Dendritic cell treated with granulocyte-macrophage colony-stimulating factor and Interleukin-4, amounts not matched to agents 40 ng/mL and 50 ng/mL, for 4 days (primary cell): ENCODE results near the gene TMEM51.
A peak's percentile ranks its signal among the peaks of the same experiment; 100 is the strongest.
"Not testable (repeated sequence)": the region's sequence is repeated elsewhere in the genome, so short reads cannot be mapped to it uniquely, and the experiment has no call there.

Experiments
- H3K27ac Mint-ChIP-seq: one replicate; pipeline ENCODE4 v1.8.0; 2022; ENCODE audit warnings: mild to moderate bottlenecking, mixed read lengths
- H3K27me3 Mint-ChIP-seq: one replicate; pipeline ENCODE4 v1.8.0; 2022; ENCODE audit warnings: mild to moderate bottlenecking, mixed read lengths
- H3K36me3 Mint-ChIP-seq: one replicate; pipeline ENCODE4 v1.8.0; 2022; ENCODE audit warnings: low read depth, mixed read lengths
- H3K4me1 Mint-ChIP-seq: one replicate; pipeline ENCODE4 v1.8.0; 2022; ENCODE audit warnings: low read depth, mixed read lengths
- H3K4me3 Mint-ChIP-seq: one replicate; pipeline ENCODE4 v1.8.0; 2022; ENCODE audit warnings: mild to moderate bottlenecking, moderate library complexity, mixed read lengths
- H3K9me3 Mint-ChIP-seq: one replicate; pipeline ENCODE4 v1.8.0; 2022; ENCODE audit warnings: mixed read lengths
- intact Hi-C: fragments of 100-400 bp; cut with micrococcal nuclease; formaldehyde crosslinking; loops from one replicate; pipeline ENCODE4 v1.15.0; 2022

TMEM51 gene

DNA sequence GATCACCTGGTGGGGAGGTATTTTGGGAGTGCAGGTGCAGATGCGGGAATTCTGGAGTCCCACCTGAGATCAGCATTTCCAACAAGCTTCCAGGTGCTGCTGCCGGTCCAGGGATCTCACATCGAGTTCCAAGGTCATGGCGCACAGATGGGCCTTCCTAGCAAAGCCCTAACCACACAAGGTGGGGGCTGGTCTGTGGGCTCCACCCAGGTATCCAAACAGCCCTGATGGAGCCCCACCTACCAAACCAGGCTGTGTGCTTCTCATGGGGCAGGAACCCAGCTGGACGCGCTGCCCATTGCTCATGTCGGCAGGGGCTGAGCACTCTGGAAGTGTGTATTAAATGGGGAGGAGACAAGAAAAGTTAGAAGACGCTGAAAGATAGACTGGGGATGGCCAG lies 35.0 kb upstream of the TMEM51 start:
- H3K27me3 Mint-ChIP-seq = peaks cover 27% of the 10 kb centered on the region
- no peaks in the 10 kb centered on the region for H3K4me1 Mint-ChIP-seq
- intact Hi-C loops = no loop called here
- no peak overlapping the region for H3K4me3 Mint-ChIP-seq
- no peaks in the 10 kb centered on the region for H3K9me3 Mint-ChIP-seq
- H3K27ac Mint-ChIP-seq = no peak overlapping the region
- no peaks in the 10 kb centered on the region for H3K36me3 Mint-ChIP-seq

DNA sequence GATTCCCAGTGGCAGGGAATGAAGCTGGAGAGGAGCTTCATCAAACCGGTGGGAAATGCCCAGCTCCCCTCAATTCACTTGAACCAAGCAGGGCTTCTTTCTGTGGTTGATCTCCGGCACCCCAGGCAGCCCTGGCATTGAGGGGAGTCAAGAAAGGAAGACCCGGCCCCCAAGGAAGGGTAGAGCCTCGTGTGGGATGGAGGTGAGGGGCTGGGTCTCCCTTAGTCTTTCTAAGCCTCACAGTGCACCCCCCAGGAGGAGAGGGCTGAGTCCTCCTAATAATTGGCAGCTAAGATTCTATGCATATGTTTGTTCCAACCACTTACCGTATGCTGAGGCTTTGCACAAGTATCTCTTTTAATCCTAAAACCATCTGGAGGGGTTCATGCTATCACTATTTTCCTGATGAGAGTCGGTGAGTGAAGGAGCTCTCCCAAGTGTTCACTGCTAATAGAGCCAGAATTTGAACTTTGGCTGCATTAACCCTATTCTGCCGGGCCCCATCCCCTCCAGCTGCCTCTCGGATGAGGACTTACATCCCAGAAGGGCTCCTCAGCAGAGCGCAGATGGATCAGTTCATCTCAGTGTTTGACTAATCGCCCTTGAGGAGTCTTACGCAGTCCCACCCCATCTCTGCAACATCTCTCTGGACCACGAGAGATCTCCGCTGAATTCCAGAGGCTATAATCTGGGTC lies 33.1 kb upstream of the TMEM51 start:
- no peaks in the 10 kb centered on the region for H3K4me1 Mint-ChIP-seq
- no peak overlapping the region for H3K4me3 Mint-ChIP-seq
- no peak overlapping the region for H3K27ac Mint-ChIP-seq
- H3K36me3 Mint-ChIP-seq = no peaks in the 10 kb centered on the region
- H3K27me3 Mint-ChIP-seq = peaks cover 29% of the 10 kb centered on the region
- intact Hi-C loops = no loop called here
- no peaks in the 10 kb centered on the region for H3K9me3 Mint-ChIP-seq

DNA sequence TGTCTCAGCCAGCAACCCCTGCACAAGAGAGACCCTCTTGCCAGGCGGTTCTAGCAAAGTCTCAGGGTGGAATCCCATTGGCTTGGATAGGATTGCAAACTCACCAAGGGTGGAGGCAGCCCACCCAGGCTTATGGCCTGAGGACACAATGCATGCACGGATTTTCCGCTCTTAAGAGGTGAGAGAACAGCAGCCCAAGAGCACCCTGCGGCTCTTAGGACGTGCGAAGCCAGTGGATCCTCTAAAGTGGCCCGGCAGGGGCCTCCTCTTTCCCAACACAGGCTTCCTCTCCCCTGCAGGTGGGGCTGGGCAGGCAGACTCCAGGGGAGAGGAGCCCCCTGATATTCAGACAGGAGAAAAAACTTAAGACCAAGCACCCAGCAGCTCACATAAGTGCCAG lies 31.2 kb upstream of the TMEM51 start:
- no peaks in the 10 kb centered on the region for H3K36me3 Mint-ChIP-seq
- H3K4me3 Mint-ChIP-seq = no peak overlapping the region
- peaks cover 26% of the 10 kb centered on the region for H3K27me3 Mint-ChIP-seq
- no peaks in the 10 kb centered on the region for H3K9me3 Mint-ChIP-seq
- intact Hi-C loops = no loop called here
- no peaks in the 10 kb centered on the region for H3K4me1 Mint-ChIP-seq
- no peak overlapping the region for H3K27ac Mint-ChIP-seq

DNA sequence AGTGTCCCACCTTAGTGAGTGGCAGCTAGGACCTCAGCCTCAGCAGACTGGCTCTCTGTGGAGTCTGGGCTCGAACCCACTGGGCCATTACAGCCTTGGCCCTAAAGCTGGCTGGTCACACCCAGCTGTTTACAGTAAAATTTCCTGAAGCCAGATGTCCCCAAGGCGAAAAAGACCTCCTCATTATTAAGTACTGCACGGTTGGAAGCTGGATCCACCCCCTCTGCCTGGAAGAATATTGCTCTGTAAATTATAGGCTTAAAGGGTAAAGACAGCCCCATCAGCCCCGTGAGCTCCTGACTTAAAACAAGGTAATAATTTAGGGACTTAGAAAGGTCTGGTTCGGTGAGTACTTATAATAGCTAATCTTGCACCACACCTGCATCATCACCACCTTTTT lies 30.3 kb upstream of the TMEM51 start:
- intact Hi-C loops = no loop called here
- Mint-ChIP-seq H3K9me3 (no peaks in the 10 kb centered on the region), H3K36me3 (no peaks in the 10 kb centered on the region), H3K27me3 (peaks cover 26% of the 10 kb centered on the region), H3K4me3 (no peak overlapping the region), H3K27ac (no peak overlapping the region), H3K4me1 (no peaks in the 10 kb centered on the region)

DNA sequence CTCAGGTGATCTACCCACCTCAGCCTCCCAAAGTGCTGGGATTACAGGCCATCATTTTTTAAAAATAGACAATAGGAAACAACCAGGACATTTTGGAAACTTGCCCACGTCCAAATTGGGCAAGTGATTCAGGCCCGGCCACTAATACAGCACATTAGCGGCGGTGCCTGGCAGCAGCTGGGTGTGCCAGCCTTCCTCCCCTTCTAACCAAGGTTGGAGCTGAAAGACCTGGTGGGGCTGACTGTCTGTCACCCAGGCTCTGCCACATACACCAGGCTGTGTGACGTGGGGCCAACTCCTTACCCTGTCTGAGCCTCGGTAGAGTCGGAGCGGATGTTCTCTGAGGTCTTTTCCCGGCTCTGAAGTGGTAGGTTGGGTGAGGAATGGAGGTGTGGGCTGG lies 29.6 kb upstream of the TMEM51 start:
- intact Hi-C loops = no loop called here
- Mint-ChIP-seq H3K4me3 (no peak overlapping the region), H3K4me1 (peaks cover 4% of the 10 kb centered on the region), H3K36me3 (no peaks in the 10 kb centered on the region), H3K27ac (no peak overlapping the region), H3K9me3 (no peaks in the 10 kb centered on the region), H3K27me3 (peaks cover 22% of the 10 kb centered on the region)

DNA sequence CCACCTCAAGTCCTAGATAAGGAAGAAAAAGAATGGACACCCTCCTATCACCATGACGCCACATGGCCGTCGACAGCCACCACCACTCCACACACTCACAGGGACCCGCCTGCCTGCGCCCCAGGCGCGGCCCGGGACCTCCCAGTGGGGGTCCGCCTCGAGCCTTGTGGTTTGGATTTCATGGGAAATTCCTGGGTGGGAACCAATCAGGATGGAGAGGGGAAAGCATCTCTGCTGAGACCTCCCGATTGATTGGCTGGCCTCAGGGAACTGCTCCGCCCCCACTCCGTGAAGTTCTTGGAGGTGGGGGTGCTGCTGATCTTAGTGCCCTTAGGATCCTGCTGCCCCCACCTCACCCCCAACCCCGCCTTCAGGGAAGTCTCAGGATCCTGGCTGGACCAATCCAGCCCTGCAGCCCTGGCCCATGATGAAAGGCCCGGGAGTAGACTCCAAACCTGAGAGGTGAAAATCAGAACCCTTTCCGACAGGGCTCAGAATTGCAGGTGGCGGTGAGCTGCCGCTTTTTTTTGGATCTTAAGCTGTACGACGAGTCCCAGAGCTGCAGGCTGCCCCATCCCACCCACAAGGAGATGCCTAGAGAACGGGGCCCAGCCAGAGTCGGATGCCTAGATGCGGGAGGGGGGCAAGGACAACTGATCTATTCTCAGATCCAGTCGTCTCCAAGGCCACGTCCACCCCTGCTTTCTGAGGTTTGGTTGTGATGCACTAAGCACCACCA lies 29.0 kb upstream of the TMEM51 start:
- Mint-ChIP-seq H3K4me3 (no peak overlapping the region), H3K27me3 (peaks cover 20% of the 10 kb centered on the region), H3K9me3 (peaks cover 1% of the 10 kb centered on the region), H3K27ac (no peak overlapping the region), H3K4me1 (peaks cover 10% of the 10 kb centered on the region), H3K36me3 (no peaks in the 10 kb centered on the region)
- intact Hi-C loops = no loop called here

DNA sequence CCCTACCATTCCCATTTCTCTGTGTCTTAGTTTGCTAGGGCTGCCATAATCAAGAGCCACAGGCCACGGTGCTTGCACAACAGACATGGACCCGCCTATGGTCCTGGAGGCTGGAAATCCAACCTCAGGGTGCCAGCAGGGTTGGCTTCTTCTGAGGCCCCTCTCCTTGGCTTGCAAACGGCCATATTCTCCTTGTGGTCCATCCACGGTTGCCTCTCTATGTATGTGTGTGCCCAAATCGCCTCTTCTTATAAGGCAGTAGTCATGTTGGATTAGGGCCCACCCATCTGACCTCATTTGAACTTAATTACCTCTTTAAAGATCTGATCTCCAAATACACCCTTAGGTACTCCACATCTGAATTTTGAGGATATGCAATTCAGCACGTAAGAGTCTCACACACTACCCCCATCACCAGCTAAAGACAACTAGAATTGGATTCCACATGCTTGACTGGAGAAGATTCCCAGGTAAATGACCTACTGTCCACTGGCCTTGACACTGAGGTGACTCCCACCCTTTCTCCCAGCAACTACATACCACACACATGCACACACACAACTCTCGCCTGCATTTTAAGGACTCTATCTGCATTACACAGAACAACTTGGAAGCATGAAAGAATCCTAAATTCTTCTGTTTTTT lies 28.3 kb upstream of the TMEM51 start:
- Mint-ChIP-seq H3K36me3 (no peaks in the 10 kb centered on the region), H3K4me3 (no peak overlapping the region), H3K27ac (no peak overlapping the region), H3K4me1 (peaks cover 10% of the 10 kb centered on the region), H3K27me3 (peaks cover 15% of the 10 kb centered on the region), H3K9me3 (peaks cover 8% of the 10 kb centered on the region)
- intact Hi-C loops = no loop called here

DNA sequence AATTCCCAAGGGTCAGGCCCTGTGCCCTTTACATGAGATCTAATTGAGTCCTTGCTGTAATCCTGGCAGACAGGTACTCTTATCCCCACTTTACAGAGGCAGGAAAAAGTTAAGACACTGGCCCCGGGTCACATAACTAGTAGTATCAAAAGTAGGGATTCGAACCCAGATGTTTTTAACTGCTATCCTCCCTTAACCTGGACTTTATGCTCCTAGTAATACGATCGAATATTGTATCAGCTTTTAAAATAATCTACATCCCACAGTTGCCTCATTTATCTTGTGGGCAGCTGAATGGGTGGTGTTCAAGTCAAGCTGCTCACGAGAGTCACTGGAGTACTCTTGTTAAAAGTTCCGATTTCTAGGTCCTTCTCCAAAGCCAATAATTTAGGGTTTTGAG lies 25.5 kb upstream of the TMEM51 start:
- Mint-ChIP-seq H3K27ac (no peak overlapping the region), H3K9me3 (peaks cover 10% of the 10 kb centered on the region), H3K4me3 (no peak overlapping the region), H3K4me1 (peaks cover 15% of the 10 kb centered on the region), H3K27me3 (peaks cover 9% of the 10 kb centered on the region), H3K36me3 (no peaks in the 10 kb centered on the region)
- intact Hi-C loops = loop anchor here (1.0 to 2.0 kb wide), 3 partner anchors 23 to 176 kb away; no protein-coding TSS in a partner anchor

DNA sequence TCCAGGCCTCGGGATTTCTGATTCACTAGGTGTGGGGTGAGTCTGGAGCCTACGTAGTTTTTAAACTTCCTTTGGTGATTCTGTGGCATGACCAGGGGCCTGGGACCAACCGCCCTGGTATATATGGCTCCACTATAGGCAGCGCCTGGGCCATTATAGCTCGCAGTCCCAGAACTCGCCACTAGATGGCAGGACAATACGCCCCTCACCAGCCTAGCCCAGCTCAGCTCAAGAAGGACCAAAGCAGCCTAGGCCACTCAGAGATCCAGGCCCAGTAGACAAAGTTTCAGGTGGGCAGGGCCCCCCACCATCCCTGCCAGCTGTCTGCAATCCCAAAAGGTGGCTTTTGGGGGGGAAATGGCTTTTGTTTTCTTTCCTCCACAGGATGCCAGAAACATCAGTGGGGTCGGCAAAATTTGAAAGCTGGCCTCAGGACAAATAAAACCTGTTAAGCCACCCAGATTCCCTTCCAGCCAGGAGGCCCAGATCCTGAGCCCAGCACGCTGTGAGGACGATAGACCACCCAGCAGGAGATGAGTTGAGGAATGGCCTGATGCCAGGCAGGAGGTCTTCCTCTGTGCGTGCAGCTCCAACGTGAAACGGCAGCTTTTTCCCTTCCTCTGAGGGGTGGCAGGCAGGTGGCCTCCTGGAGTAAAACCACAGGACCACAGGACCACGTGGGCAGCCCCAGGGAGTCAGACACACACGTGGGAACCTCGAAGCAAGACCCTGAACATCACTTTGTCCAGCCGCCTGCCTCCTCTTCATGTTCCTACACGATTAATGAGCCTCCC lies 24.8 kb upstream of the TMEM51 start:
- intact Hi-C loops = loop anchor here (1.0 to 2.0 kb wide), 3 partner anchors 22 to 176 kb away; no protein-coding TSS in a partner anchor
- peaks cover 17% of the 10 kb centered on the region for H3K9me3 Mint-ChIP-seq
- peaks cover 15% of the 10 kb centered on the region for H3K4me1 Mint-ChIP-seq
- H3K27me3 Mint-ChIP-seq = peaks cover 10% of the 10 kb centered on the region
- H3K27ac Mint-ChIP-seq = peak overlapping the region; percentile 26
- no peak overlapping the region for H3K4me3 Mint-ChIP-seq
- no peaks in the 10 kb centered on the region for H3K36me3 Mint-ChIP-seq

DNA sequence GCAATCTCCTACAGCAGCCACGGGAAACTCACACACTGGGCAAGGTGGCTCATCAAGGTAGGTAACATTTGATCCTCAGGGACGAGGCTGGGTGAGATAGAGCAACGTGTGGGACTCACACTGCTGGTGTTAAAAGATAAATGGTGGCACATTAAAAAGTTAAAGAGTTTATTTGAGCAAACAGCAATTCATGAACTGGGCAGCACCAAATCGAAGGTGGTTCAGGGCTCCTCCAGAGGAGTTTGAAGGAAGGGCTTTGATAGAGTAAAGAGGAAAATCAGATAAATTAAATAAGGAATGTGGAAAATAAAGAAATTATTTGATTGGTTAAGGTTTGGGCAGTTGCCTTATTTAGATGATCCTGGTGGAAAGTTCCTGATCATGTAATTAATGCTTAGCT lies 23.6 kb upstream of the TMEM51 start:
- Mint-ChIP-seq H3K27me3 (peaks cover 23% of the 10 kb centered on the region), H3K9me3 (peaks cover 19% of the 10 kb centered on the region), H3K27ac (peak overlapping the region; percentile 26), H3K4me1 (peaks cover 15% of the 10 kb centered on the region), H3K36me3 (no peaks in the 10 kb centered on the region), H3K4me3 (no peak overlapping the region)
- intact Hi-C loops = loop anchor here (2.0 kb wide), 1 partner anchor 21 kb away; no protein-coding TSS in a partner anchor

DNA sequence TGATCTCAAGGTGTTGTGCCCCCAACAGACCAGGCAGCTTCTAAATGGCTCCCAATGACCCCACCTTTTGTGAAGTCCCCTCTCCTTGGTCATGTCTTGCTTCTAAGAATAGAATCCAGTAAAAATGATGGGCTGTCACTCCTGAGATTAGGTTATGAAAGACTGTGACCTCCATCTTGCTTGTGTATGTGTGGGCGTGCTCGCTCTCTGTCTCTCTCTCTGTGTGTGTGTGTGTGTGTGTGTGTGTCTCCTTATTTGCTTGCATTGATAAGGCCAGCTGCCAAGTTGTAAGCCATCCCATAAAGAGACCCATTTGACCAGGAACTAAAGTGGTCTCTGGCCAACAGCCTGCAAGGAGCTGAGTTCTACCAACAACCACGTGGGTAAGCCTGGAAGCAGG lies 22.9 kb upstream of the TMEM51 start:
- H3K9me3 Mint-ChIP-seq = peaks cover 19% of the 10 kb centered on the region
- peaks cover 21% of the 10 kb centered on the region for H3K4me1 Mint-ChIP-seq
- intact Hi-C loops = no loop called here
- H3K36me3 Mint-ChIP-seq = no peaks in the 10 kb centered on the region
- no peak overlapping the region for H3K4me3 Mint-ChIP-seq
- no peak overlapping the region for H3K27ac Mint-ChIP-seq
- peaks cover 24% of the 10 kb centered on the region for H3K27me3 Mint-ChIP-seq

DNA sequence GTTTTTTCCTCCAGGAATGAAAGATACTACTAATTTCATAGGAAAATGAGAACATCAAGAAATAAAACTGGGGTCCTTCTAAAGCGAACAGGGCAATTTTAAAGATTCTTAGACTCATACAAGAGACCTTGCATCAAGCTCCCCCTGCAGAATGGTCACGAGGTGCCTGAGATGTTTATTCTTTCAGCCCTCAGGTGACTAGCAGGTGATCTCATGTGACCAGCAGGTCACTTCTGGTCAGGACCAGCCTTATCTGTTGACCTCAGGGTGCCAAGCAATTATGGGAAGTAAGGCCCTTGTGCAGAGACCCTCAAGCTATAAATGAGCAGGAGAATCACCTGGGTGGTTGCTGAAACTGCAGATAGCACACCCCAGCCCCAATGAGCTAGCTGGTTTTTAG lies 20.6 kb upstream of the TMEM51 start:
- H3K9me3 Mint-ChIP-seq = peaks cover 19% of the 10 kb centered on the region
- H3K4me3 Mint-ChIP-seq = no peak overlapping the region
- H3K36me3 Mint-ChIP-seq = no peaks in the 10 kb centered on the region
- peaks cover 26% of the 10 kb centered on the region for H3K27me3 Mint-ChIP-seq
- intact Hi-C loops = no loop called here
- peaks cover 43% of the 10 kb centered on the region for H3K4me1 Mint-ChIP-seq
- H3K27ac Mint-ChIP-seq = peak overlapping the region; percentile 39

DNA sequence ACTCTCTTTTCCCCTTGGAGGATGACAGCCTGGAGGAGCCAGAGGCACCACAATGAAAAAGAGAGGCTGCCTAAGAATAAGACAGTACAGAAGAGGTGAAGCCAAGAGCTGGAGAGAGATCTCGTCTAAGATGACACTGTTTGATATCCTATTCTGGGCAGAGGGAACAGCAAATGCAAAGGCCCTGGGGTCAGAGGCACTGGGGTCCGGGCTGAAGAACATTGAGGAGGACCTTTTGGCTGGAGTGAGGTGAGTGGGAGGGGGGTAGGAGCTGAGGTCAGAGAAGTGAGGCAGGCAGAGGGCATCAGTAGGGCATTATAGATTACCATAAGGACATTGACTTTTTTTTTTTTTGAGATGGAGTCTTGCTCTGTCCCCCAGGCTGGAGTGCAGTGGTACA lies 19.3 kb upstream of the TMEM51 start:
- intact Hi-C loops = no loop called here
- Mint-ChIP-seq H3K9me3 (peaks cover 19% of the 10 kb centered on the region), H3K4me1 (peaks cover 43% of the 10 kb centered on the region), H3K27ac (no peak overlapping the region), H3K27me3 (peaks cover 26% of the 10 kb centered on the region), H3K4me3 (no peak overlapping the region), H3K36me3 (no peaks in the 10 kb centered on the region)

DNA sequence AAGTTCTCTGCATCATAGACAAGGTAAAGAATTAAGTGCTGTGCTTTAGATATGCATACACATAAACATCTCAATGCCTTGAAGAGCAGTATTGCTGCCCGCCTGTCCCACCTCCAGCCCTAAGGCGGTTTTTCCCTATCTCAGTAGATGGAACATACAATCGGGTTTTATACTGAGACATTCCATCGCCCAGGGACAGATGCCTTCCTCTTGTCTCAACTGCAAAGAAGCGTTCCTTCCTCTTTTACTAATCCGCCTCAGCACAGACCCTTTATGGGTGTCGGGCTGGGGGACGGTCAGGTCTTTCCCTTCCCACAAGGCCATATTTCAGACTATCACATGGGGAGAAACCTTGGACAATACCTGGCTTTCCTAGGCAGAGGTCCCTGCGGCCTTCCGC lies 17.9 kb upstream of the TMEM51 start:
- H3K36me3 Mint-ChIP-seq, intact Hi-C loops, H3K9me3 Mint-ChIP-seq, H3K4me3 Mint-ChIP-seq: not testable (repeated sequence)
- H3K27me3 Mint-ChIP-seq = peaks cover 28% of the 10 kb centered on the region
- peaks cover 43% of the 10 kb centered on the region for H3K4me1 Mint-ChIP-seq
- peak overlapping the region; percentile 82 for H3K27ac Mint-ChIP-seq
